Mesendoderm (in vitro differentiated cells): Measurements from ENCODE around the gene XCR1.
A peak's percentile ranks its signal among the peaks of the same experiment; 100 is the strongest.

ENCODE experiments used
- DNase-seq: peaks from one replicate; pipeline ENCODE4 v3.0.0; 2013
- H2AK5ac ChIP-seq: 2 replicates; pipeline ENCODE4 v1.6.1; 2013; ENCODE audit warnings: low read length, inconsistent platforms
- H2BK120ac ChIP-seq: 2 replicates; pipeline ENCODE4 v1.6.1; 2013; ENCODE audit warnings: low read depth, mild to moderate bottlenecking, low read length, moderate library complexity, mixed read lengths
- H2BK15ac ChIP-seq: replicated peaks from 2 replicates; pipeline ENCODE4 v1.6.1; 2013; ENCODE audit warnings: low read depth, mild to moderate bottlenecking, moderate library complexity
- H2BK5ac ChIP-seq: 2 replicates; pipeline ENCODE4 v1.6.1; 2013; ENCODE audit warnings: low read length, inconsistent platforms
- H3K18ac ChIP-seq: 2 replicates; pipeline ENCODE4 v1.6.1; 2013; ENCODE audit warnings: mild to moderate bottlenecking, low read length, mixed read lengths
- H3K23ac ChIP-seq: one replicate; pipeline ENCODE4 v1.6.1; 2013; ENCODE audit warnings: low read length
- H3K27ac ChIP-seq: 2 replicates; pipeline ENCODE4 v1.5.1; 2013; ENCODE audit warnings: low read depth, mild to moderate bottlenecking, inconsistent platforms, low read length, moderate library complexity
- H3K27me3 ChIP-seq: 2 replicates; pipeline ENCODE4 v1.6.1; 2013; ENCODE audit warnings: low read length, control low read depth, mild to moderate bottlenecking, inconsistent platforms; ENCODE audit not compliant: insufficient read depth, poor library complexity
- H3K36me3 ChIP-seq: 2 replicates; pipeline ENCODE4 v1.6.1; 2013; ENCODE audit warnings: low read length, inconsistent platforms; ENCODE audit not compliant: control insufficient read depth, insufficient read depth
- H3K4ac ChIP-seq: one replicate; pipeline ENCODE4 v1.6.1; 2013; ENCODE audit warnings: low read depth, mild to moderate bottlenecking, low read length, moderate library complexity
- H3K4me1 ChIP-seq: 2 replicates; pipeline ENCODE4 v1.6.1; 2013; ENCODE audit warnings: low read depth, low read length, inconsistent platforms; ENCODE audit not compliant: control insufficient read depth
- H3K4me2 ChIP-seq: 2 replicates; pipeline ENCODE4 v1.6.1; 2013; ENCODE audit warnings: low read length
- H3K4me3 ChIP-seq: 2 replicates; pipeline ENCODE4 v1.5.1; 2013; ENCODE audit warnings: mild to moderate bottlenecking, low read length
- H3K56ac ChIP-seq: one replicate; pipeline ENCODE4 v1.6.1; 2013; ENCODE audit warnings: low read length
- H3K79me1 ChIP-seq: 2 replicates; pipeline ENCODE4 v1.6.1; 2013; ENCODE audit warnings: low read length, inconsistent platforms
- H3K79me2 ChIP-seq: 2 replicates; pipeline ENCODE4 v1.6.1; 2013; ENCODE audit warnings: mild to moderate bottlenecking, low read length; ENCODE audit not compliant: control insufficient read depth, insufficient read depth
- H3K9ac ChIP-seq: 2 replicates; pipeline ENCODE4 v1.6.1; 2013; ENCODE audit warnings: low read length, inconsistent platforms
- H4K5ac ChIP-seq: one replicate; pipeline ENCODE4 v1.6.1; 2013; ENCODE audit warnings: low read length
- H4K8ac ChIP-seq: one replicate; pipeline ENCODE4 v1.6.1; 2013; ENCODE audit warnings: low read depth, mild to moderate bottlenecking, control low read depth, low read length, moderate library complexity
- WGBS: extraction: QIAGEN DNeasy Blood & Tissue Kit; methylation state at CpG from one replicate; pipeline ENCODE4 v1.1.7; 2013; ENCODE audit warnings: low lambda C conversion rate, missing lambda C conversion rate; ENCODE audit not compliant: insufficient coverage; ENCODE audit errors: extremely low coverage; 5-methylcytosine and 5-hydroxymethylcytosine counted together

The XCR1 gene

DNA sequence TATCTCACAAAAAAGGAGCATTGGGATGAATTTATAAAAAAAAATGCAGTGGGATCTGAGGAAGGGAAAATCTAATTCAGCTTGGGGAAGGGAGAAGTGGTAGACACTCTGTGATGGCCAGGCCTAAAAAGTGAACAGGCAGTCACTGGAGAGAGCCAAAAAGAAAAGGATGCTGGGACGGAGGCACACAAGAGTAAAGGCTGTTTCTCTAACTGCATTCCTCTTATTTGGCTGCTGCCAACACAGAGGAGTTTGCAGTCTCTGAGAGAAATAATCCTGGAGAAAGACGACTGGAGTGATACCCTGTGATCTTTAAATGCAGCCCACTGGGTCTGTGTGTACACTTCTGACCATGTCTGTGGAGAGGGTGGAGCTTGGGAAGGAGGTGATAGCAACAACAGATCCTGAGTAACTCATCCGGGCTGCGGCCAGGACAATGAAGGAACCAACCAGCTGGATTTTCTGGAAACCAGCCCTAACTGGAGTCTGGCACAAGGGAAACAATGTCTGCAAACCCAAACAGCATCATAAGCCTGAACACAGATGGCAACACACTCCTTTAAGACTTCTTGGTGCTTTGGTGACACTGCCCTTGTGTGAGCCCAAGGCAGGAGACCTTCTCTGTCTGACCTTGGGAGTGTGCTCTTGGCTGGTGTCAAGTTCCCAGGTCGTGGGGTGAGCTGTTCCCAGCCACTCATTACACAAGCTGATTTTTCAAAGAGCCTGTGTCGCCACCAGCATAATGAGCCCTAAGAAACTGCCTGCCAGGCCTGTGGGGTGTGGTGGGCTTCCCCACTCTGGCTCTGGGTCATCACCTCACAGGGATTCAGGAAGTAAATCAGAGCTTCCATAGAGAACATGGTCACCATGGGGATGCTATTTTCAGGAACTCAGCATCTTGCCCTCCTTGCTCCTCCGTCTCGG, 39.7 kb downstream of the XCR1 start:
- no peak overlapping the region for H3K27ac ChIP-seq

GRCh38 chr3:45986303-45986982, 40.8 kb downstream of the XCR1 start:
- WGBS, result no CpG with 5 or more reads among the region's 5 CpGs
- Histone ChIP-seq H3K56ac (peak overlapping the region; percentile 22), H3K4me1 (peaks cover 5% of the 10 kb centered on the region), H4K8ac (no peak overlapping the region), H3K79me1 (peaks cover 8% of the 10 kb centered on the region), H2BK15ac (no peak overlapping the region), H2BK120ac (no peak overlapping the region), H2AK5ac (no peak overlapping the region), H3K23ac (no peak overlapping the region), H3K27ac (no peak overlapping the region), H3K79me2 (peaks cover 5% of the 10 kb centered on the region), H3K4me3 (no peak overlapping the region), H2BK5ac (no peak overlapping the region), H3K4me2 (no peak overlapping the region), H3K36me3 (no peaks in the 10 kb centered on the region), H3K4ac (no peak overlapping the region), H3K9ac (no peak overlapping the region), H4K5ac (no peak overlapping the region), H3K18ac (no peak overlapping the region), H3K27me3 (no peaks in the 10 kb centered on the region)
- DNase-seq, result no peak

More for the DNA sequence above, 39.7 kb downstream of the XCR1 start:
- no peak overlapping the region for H3K4ac ChIP-seq
- H2BK120ac ChIP-seq, result no peak overlapping the region
- H3K79me1 ChIP-seq, result peaks cover 9% of the 10 kb centered on the region
- no peak overlapping the region for H2AK5ac ChIP-seq
- H3K36me3 ChIP-seq, result no peaks in the 10 kb centered on the region
- H3K79me2 ChIP-seq, result peaks cover 5% of the 10 kb centered on the region
- H3K4me3 ChIP-seq, result no peak overlapping the region
- H3K18ac ChIP-seq, result no peak overlapping the region
- H3K56ac ChIP-seq, result no peak overlapping the region
- H3K4me2 ChIP-seq, result no peak overlapping the region
- no peak overlapping the region for H2BK15ac ChIP-seq
- no peak overlapping the region for H4K5ac ChIP-seq
- H2BK5ac ChIP-seq, result no peak overlapping the region
- no peaks in the 10 kb centered on the region for H3K27me3 ChIP-seq
- peaks cover 5% of the 10 kb centered on the region for H3K4me1 ChIP-seq
- no CpG with 5 or more reads among the region's 8 CpGs for WGBS
- no peak overlapping the region for H4K8ac ChIP-seq
- H3K23ac ChIP-seq, result no peak overlapping the region
- no peak for DNase-seq
- no peak overlapping the region for H3K9ac ChIP-seq

GRCh38 chr3:45985532-45986302, 41.6 kb downstream of the XCR1 start:
- Histone ChIP-seq H3K56ac (no peak overlapping the region), H4K5ac (no peak overlapping the region), H2BK5ac (no peak overlapping the region), H3K4me1 (peaks cover 5% of the 10 kb centered on the region), H3K27me3 (no peaks in the 10 kb centered on the region), H3K27ac (no peak overlapping the region), H3K79me1 (peaks cover 5% of the 10 kb centered on the region), H3K23ac (no peak overlapping the region), H3K9ac (no peak overlapping the region), H2BK15ac (no peak overlapping the region), H3K79me2 (peaks cover 5% of the 10 kb centered on the region), H3K4ac (no peak overlapping the region), H2AK5ac (no peak overlapping the region), H3K4me2 (no peak overlapping the region), H3K36me3 (no peaks in the 10 kb centered on the region), H4K8ac (no peak overlapping the region), H2BK120ac (no peak overlapping the region), H3K4me3 (no peak overlapping the region), H3K18ac (no peak overlapping the region)
- no peak for DNase-seq
- WGBS, result no CpG with 5 or more reads among the region's 13 CpGs

GRCh38 chr3:45984331-45985312, 42.7 kb downstream of the XCR1 start:
- no peak overlapping the region for H2BK15ac ChIP-seq
- no peak overlapping the region for H4K5ac ChIP-seq
- no peaks in the 10 kb centered on the region for H3K36me3 ChIP-seq
- H2AK5ac ChIP-seq, result no peak overlapping the region
- no CpG with 5 or more reads among the region's 8 CpGs for WGBS
- no peak overlapping the region for H3K9ac ChIP-seq
- no peak overlapping the region for H3K18ac ChIP-seq
- H3K4me2 ChIP-seq, result no peak overlapping the region
- H3K79me1 ChIP-seq, result peaks cover 5% of the 10 kb centered on the region
- H3K23ac ChIP-seq, result no peak overlapping the region
- H3K4ac ChIP-seq, result no peak overlapping the region
- no peak for DNase-seq
- no peak overlapping the region for H2BK120ac ChIP-seq
- H4K8ac ChIP-seq, result no peak overlapping the region
- H3K27me3 ChIP-seq, result no peaks in the 10 kb centered on the region
- H3K79me2 ChIP-seq, result peaks cover 5% of the 10 kb centered on the region
- H3K4me3 ChIP-seq, result no peak overlapping the region
- H3K56ac ChIP-seq, result no peak overlapping the region
- H3K4me1 ChIP-seq, result no peaks in the 10 kb centered on the region
- no peak overlapping the region for H3K27ac ChIP-seq
- H2BK5ac ChIP-seq, result no peak overlapping the region

- H3K36me3 ChIP-seq, result peaks cover 2% of the 10 kb centered on the region
- H3K9ac ChIP-seq, result no peak overlapping the region
- WGBS, result no CpG with 5 or more reads among the region's 3 CpGs
- no peaks in the 10 kb centered on the region for H3K4me1 ChIP-seq
- no peak overlapping the region for H3K23ac ChIP-seq
- no peak overlapping the region for H2BK5ac ChIP-seq
- no peaks in the 10 kb centered on the region for H3K27me3 ChIP-seq
- no peak overlapping the region for H3K27ac ChIP-seq
- no peak overlapping the region for H3K4me2 ChIP-seq
- H3K18ac ChIP-seq, result no peak overlapping the region
- H3K56ac ChIP-seq, result no peak overlapping the region
- H3K4me3 ChIP-seq, result no peak overlapping the region
- no peak overlapping the region for H2BK120ac ChIP-seq
- H2BK15ac ChIP-seq, result no peak overlapping the region
- no peak overlapping the region for H2AK5ac ChIP-seq
- no peak for DNase-seq
- H3K79me2 ChIP-seq, result peaks cover 5% of the 10 kb centered on the region
- no peak overlapping the region for H4K5ac ChIP-seq
- H3K4ac ChIP-seq, result no peak overlapping the region
- H4K8ac ChIP-seq, result no peak overlapping the region
- H3K79me1 ChIP-seq, result peaks cover 5% of the 10 kb centered on the region
Observed at GRCh38 chr3:45983770-45984169, 43.5 kb downstream of the XCR1 start.
